ENCODE measurements around the gene MMP1. TPM values are rescaled to one million over a fixed set of nuclear protein-coding genes. Genes with fewer than 3 reads are reported as not detected.
A peak's percentile ranks its signal among the peaks of the same experiment; 100 is the strongest.

Gene MMP1
- not detected for total RNA-seq

DNA sequence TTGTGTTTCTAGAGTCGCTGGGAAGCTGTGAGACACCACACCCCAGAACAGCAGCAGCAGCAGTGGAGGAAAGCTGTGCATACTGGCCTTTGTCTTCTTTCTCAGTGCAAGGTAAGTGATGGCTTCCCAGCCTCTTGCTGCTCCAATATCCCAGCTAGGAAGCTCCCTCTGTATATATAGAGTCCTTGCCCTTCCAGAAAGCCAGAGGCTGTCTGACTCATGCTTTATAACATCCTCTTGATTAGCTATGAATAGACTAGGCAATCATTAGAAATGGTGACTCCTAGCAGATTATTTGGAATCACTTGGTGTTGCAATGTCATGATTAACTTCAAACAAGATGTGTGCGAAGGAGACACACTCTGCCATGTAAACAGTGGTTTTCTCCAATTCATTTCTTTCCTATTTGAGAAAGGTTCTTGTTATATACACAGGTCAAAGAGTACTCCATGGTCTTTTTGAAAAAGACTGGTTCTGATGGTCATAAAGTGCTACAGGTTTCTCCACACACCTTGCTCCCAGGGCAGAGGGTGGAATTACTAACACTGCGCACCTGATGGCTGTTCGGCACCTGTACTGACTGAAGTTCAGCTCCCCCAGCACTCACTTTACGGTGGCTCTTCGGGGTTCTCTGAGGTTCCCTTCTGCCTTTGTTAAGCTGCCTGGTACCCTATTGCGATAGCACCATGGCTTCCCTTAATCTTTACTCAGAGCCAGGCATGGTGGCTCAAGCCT, at the start of gene MMP1:
Gene MMP1, minus strand, starts transcription at position 149 of the 735 bp plus-strand sequence. Its CDS starts 68 bp downstream, at position 81.
- H3K27me3 Mint-ChIP-seq: peaks cover 1% of the 10 kb centered on the region
- H3K27ac Mint-ChIP-seq: no peak within 1 kb of the TSS
- no peak for DNase-seq
- no peaks in the 10 kb centered on the region for H3K9me3 Mint-ChIP-seq
- ChIA-PET POLR2A (no interaction called here), CTCF (no interaction called here)
- H3K4me1 Mint-ChIP-seq (ENCODE audit: low read depth): no peaks in the 10 kb centered on the region
- intact Hi-C loops (cut with micrococcal nuclease): no loop called here
- H3K4me3 Mint-ChIP-seq: no peak within 1 kb of the TSS
- no peaks in the 10 kb centered on the region for H3K36me3 Mint-ChIP-seq

DNA sequence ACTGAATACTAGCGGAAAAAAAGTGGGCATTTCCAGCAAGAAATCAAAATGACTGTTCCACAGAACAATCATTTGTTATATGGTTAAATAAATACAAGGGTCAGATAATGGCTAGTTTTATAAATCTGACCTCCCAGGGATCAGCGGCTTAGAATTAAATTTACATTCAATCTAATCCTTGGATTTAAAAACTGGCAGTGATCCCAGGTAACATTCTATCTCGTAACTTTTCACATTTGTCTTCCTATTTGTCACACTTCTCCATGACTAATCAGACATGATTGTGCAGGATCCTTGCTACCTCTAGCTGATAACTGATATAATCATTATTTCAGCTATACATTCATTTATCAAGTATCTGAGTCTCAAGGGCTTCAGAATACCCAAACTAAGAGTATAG, 48.3 kb upstream of the MMP1 start:
- no peak overlapping the region for H3K4me3 Mint-ChIP-seq
- DNase-seq: no peak
- H3K4me1 Mint-ChIP-seq (ENCODE audit: low read depth): no peaks in the 10 kb centered on the region
- no peaks in the 10 kb centered on the region for H3K36me3 Mint-ChIP-seq
- H3K27ac Mint-ChIP-seq: no peak overlapping the region
- POLR2A ChIA-PET: no interaction called here
- no peaks in the 10 kb centered on the region for H3K9me3 Mint-ChIP-seq
- intact Hi-C loops (cut with micrococcal nuclease): no loop called here
- CTCF ChIA-PET: no interaction called here
- H3K27me3 Mint-ChIP-seq: peaks cover 3% of the 10 kb centered on the region

DNA sequence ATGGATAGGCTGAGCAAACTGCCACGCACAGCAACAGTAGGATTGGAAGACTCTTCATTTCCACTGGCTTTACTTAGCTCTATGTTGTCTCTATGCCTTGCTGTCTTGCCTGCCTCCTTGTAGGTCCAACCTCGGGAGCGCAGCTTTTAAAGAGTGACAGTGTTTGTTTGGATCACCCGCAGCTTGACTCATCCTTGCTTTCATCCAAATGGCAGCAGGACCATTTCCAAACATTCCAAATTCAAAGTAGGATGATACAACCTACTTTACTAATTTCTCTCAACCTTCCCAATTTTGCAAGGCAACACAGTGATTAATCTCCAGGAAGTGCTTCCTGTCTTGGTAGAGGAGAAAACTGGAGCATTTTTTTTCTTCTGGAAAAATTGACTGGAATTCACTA, 45.5 kb upstream of the MMP1 start, which contains the start of gene MMP3:
Gene MMP3, minus strand, starts transcription at position 121 of the 400 bp plus-strand sequence. Its CDS starts 63 bp downstream, at position 58.
- intact Hi-C loops (cut with micrococcal nuclease): no loop called here
- no peak within 1 kb of the TSS for H3K27ac Mint-ChIP-seq
- ChIA-PET POLR2A (no interaction called here), CTCF (interaction anchor here (1.2 kb wide), 1 partner anchor 177 kb away, joined by 3 read pairs; no protein-coding TSS in a partner anchor)
- H3K4me1 Mint-ChIP-seq (ENCODE audit: low read depth): no peaks in the 10 kb centered on the region
- H3K27me3 Mint-ChIP-seq: no peaks in the 10 kb centered on the region
- H3K4me3 Mint-ChIP-seq: no peak within 1 kb of the TSS
- DNase-seq: no peak
- H3K9me3 Mint-ChIP-seq: no peaks in the 10 kb centered on the region
- no peaks in the 10 kb centered on the region for H3K36me3 Mint-ChIP-seq

DNA sequence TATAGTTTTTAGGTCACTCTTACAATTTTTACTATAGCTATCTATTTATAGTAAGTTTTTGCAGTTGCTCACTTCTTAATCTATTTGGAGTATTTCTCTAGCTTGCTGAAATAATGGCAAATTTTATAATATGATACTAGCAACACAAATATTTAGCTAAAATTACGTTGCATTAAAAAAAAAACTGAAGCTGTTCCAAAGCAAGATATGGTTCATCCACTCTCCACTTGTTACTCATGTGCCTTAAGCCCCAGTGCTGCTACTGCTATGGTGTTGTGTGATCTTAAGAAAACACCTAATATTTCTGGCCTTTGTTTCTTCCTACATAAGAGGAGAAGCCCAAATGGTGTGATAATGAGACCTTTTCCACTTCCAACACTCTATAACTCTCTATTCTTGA, 45.0 kb upstream of the MMP1 start:
- no peak for DNase-seq
- H3K4me3 Mint-ChIP-seq: no peak overlapping the region
- no peaks in the 10 kb centered on the region for H3K27me3 Mint-ChIP-seq
- H3K27ac Mint-ChIP-seq: no peak overlapping the region
- intact Hi-C loops (cut with micrococcal nuclease): no loop called here
- ChIA-PET POLR2A (no interaction called here), CTCF (interaction anchor here (1.2 kb wide), 1 partner anchor 176 kb away, joined by 3 read pairs; no protein-coding TSS in a partner anchor)
- H3K4me1 Mint-ChIP-seq (ENCODE audit: low read depth): no peaks in the 10 kb centered on the region
- no peaks in the 10 kb centered on the region for H3K36me3 Mint-ChIP-seq
- no peaks in the 10 kb centered on the region for H3K9me3 Mint-ChIP-seq

DNA sequence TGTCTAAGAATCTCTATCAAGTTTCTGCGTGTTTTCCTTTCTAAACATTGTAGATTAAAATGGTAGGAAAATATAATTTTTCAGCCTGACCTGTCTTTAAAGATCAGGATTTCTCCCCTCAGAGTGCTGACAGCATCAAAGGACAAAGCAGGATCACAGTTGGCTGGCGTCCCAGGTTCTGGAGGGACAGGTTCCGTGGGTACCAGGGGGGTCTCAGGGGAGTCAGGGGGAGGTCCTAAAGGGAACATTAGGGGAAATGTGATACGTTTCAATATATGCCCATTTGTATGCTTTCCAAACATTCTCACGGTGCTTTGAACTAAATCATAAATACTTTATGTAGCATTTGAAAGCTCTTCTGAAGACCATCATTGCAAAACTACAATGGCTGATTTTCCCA, 42.1 kb upstream of the MMP1 start:
- no peak for DNase-seq
- Mint-ChIP-seq H3K36me3 (no peaks in the 10 kb centered on the region), H3K9me3 (no peaks in the 10 kb centered on the region), H3K27ac (no peak overlapping the region), H3K4me1 (ENCODE audit: low read depth) (no peaks in the 10 kb centered on the region), H3K4me3 (no peak overlapping the region), H3K27me3 (no peaks in the 10 kb centered on the region)
- intact Hi-C loops (cut with micrococcal nuclease): no loop called here
- ChIA-PET CTCF (no interaction called here), POLR2A (no interaction called here)

DNA sequence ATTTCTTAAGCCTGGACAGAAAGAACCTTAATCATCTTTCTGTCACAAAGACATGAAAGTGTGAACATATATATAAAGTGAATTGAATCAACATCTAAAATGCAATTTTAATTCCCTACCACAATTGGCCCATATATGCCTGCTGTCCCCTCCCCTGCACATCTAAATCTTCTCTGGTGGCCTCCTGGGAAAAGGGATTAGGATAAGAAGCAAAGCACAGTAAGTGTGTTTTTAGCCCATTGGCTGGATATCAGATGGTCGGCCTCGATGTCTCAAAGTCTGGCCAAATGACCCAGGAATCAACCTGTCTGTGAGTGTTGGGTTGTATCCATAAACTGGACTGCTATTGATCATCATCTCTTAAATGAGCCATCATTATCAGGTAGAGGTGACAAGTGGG, 39.7 kb upstream of the MMP1 start:
- no peaks in the 10 kb centered on the region for H3K9me3 Mint-ChIP-seq
- intact Hi-C loops (cut with micrococcal nuclease): no loop called here
- no peaks in the 10 kb centered on the region for H3K27me3 Mint-ChIP-seq
- no peak for DNase-seq
- CTCF ChIA-PET: no interaction called here
- H3K36me3 Mint-ChIP-seq: no peaks in the 10 kb centered on the region
- H3K27ac Mint-ChIP-seq: no peak overlapping the region
- no peaks in the 10 kb centered on the region for H3K4me1 Mint-ChIP-seq (ENCODE audit: low read depth)
- H3K4me3 Mint-ChIP-seq: no peak overlapping the region
- POLR2A ChIA-PET: no interaction called here

DNA sequence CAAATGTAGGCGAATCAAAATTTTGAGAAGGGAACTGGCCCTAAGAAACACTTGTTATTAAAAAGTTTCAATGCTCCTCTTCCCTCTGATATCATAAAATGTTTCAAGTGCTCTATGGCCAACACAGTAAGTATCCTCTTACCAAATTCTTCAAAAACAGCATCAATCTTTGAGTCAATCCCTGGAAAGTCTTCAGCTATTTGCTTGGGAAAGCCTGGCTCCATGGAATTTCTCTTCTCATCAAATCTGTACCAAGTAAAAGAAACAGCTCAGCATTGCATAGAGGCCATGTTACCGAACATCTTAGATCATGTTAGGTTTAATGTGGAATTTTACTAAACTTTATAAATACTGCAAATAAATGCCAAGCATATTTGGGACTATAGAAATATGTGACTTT, 39.2 kb upstream of the MMP1 start:
- Mint-ChIP-seq H3K27ac (no peak overlapping the region), H3K36me3 (no peaks in the 10 kb centered on the region), H3K9me3 (no peaks in the 10 kb centered on the region), H3K27me3 (peaks cover 2% of the 10 kb centered on the region), H3K4me1 (ENCODE audit: low read depth) (no peaks in the 10 kb centered on the region), H3K4me3 (no peak overlapping the region)
- CTCF ChIA-PET: no interaction called here
- POLR2A ChIA-PET: no interaction called here
- intact Hi-C loops (cut with micrococcal nuclease): no loop called here
- DNase-seq: no peak

DNA sequence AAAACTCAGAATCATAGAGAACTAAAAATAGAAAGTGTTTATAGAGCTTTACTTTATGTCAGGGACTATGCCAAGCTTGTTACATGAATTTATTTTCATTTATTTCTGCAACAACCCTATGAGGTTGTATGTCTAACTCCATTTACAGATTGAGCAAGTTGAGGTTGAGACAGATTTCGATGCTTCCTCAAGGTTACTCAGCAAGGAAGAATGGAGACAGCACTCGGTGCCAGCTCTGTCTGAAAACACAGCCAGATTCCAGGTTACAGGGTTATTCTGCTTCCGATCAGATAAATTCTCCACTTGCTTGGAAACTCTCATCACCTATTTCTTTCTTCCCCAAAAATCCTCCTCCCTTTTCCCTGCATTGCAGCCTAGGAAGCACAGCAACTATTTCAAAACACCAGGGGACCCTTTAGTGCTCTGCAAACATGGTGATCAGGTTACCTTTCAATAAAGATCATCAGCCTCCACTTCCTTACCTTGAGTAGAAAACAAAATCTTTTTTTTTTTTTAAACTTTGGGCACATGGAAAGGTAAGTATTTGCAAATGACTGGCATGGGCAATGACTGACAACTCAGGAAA, 38.4 kb upstream of the MMP1 start:
- POLR2A ChIA-PET: no interaction called here
- H3K36me3 Mint-ChIP-seq: no peaks in the 10 kb centered on the region
- no peak overlapping the region for H3K4me3 Mint-ChIP-seq
- DNase-seq: no peak
- intact Hi-C loops (cut with micrococcal nuclease): no loop called here
- CTCF ChIA-PET: no interaction called here
- no peak overlapping the region for H3K27ac Mint-ChIP-seq
- no peaks in the 10 kb centered on the region for H3K9me3 Mint-ChIP-seq
- H3K27me3 Mint-ChIP-seq: peaks cover 9% of the 10 kb centered on the region
- H3K4me1 Mint-ChIP-seq (ENCODE audit: low read depth): no peaks in the 10 kb centered on the region

DNA sequence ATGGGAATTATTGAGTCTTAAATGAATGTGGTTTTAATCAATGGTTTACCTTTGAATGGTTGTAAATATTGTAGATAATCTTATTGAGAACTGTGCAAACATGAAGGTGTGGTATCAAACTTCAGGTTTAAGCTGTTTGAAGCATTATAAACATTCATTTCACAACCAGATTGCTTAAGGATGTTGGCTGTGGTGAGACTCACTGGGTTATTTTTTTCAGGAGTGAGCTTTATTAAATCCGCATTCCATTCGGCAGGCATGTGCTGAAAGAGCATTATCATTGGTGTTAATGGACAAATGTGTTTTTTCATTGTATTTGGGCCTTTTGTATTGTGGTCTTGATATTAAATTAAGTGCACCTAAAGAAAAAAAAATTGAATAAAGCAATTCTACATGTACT, 35.8 kb upstream of the MMP1 start:
- DNase-seq: no peak
- Mint-ChIP-seq H3K4me1 (ENCODE audit: low read depth) (no peaks in the 10 kb centered on the region), H3K4me3 (no peak overlapping the region), H3K36me3 (no peaks in the 10 kb centered on the region), H3K27ac (no peak overlapping the region), H3K27me3 (peaks cover 19% of the 10 kb centered on the region), H3K9me3 (no peaks in the 10 kb centered on the region)
- ChIA-PET POLR2A (no interaction called here), CTCF (no interaction called here)
- intact Hi-C loops (cut with micrococcal nuclease): no loop called here

DNA sequence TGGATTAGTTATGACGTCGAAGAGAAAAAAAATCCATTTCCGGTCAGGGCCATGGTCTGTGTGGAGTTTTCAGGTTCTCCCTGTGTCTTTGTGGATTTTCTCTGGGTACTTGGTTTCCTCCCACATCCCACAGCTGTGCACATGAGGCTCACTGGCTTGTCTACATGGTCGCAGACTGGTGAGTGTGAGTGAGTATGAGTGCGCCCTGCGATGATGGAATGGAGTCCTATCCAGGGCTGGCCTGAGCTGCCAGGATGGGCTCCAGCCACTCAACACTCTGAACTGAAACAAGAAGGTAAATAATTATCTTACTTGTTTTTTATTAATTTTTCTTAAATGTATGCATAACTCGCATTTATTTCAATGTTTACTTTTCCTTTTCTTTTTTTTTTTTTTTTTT, 34.7 kb upstream of the MMP1 start:
- no peak for DNase-seq
- Mint-ChIP-seq H3K27ac (no peak overlapping the region), H3K27me3 (peaks cover 19% of the 10 kb centered on the region), H3K9me3 (no peaks in the 10 kb centered on the region), H3K4me3 (no peak overlapping the region), H3K36me3 (no peaks in the 10 kb centered on the region), H3K4me1 (ENCODE audit: low read depth) (no peaks in the 10 kb centered on the region)
- ChIA-PET POLR2A (no interaction called here), CTCF (no interaction called here)
- intact Hi-C loops (cut with micrococcal nuclease): no loop called here

DNA sequence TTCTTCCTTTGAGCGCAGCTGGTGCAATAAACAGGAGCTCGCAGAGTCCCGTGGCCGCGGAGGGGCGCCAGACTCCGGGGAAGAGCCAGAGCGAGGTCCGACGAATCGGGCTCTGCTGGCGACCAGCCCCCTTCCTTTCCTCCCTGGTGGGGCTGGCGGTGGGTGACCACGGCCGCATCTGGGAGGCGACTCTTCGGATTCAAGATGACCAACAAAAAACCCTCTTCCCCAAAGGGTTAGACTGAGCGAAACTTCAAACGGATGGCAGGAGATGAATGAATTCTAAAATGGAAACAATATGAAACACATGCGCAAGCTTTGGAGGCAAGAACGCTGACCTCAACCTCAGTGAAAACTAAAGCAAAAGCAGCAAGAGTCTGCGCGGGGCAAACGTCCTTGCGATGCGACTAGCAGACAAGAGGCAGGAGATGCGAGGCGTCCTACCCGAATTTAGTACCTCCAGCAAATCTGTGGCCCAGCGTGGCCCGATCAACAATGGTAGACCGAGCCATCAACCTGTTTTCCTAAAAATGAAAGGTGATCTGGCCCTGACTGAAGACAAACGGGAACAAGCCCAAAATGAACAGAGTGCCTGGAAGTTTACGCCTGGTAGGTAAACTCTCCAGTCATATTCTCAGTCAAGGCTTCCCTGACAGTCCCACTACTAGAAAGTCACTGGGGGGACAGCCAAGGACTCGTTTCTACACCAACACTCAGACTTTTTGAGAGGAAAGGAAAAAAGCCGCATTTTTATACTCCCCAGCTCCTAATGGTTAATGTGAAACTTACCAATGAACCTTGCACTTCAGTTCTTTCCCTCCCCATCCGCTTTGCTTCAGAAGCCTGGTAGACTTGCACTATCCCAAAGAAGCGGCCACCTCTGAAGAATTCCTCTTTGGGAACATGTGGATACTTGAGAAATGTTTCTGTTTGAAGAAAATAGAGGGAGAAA, 33.8 kb upstream of the MMP1 start:
- DNase-seq: peak; percentile 31
- ChIA-PET POLR2A (no interaction called here), CTCF (interaction anchor here (1.0 kb wide), 1 partner anchor 110 kb away, joined by 3 read pairs; no protein-coding TSS in a partner anchor)
- Mint-ChIP-seq H3K4me3 (no peak overlapping the region), H3K36me3 (no peaks in the 10 kb centered on the region), H3K9me3 (no peaks in the 10 kb centered on the region), H3K27me3 (peaks cover 23% of the 10 kb centered on the region), H3K27ac (no peak overlapping the region), H3K4me1 (ENCODE audit: low read depth) (no peaks in the 10 kb centered on the region)
- intact Hi-C loops (cut with micrococcal nuclease): no loop called here

DNA sequence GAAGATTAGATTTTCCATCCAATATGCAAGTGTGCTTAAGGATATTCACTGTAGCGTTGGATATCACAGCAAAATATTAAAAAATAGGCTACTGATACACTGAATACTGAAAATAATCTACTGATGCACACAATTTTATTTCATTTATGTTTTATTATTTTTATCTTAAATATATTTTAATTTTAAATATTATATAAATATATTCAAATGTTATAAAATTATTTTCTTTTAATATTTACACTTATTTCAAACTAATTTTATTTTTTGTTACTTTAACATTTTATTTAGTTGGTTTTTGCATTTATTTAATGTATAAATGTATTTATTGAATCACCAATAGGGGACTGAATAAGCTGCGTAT, 33.1 kb upstream of the MMP1 start:
- CTCF ChIA-PET: interaction anchor here (1.0 kb wide), 1 partner anchor 110 kb away, joined by 3 read pairs; no protein-coding TSS in a partner anchor
- H3K27ac Mint-ChIP-seq: no peak overlapping the region
- H3K4me3 Mint-ChIP-seq: no peak overlapping the region
- DNase-seq: no peak
- POLR2A ChIA-PET: no interaction called here
- no peaks in the 10 kb centered on the region for H3K36me3 Mint-ChIP-seq
- H3K27me3 Mint-ChIP-seq: peaks cover 25% of the 10 kb centered on the region
- no peaks in the 10 kb centered on the region for H3K9me3 Mint-ChIP-seq
- intact Hi-C loops (cut with micrococcal nuclease): no loop called here
- H3K4me1 Mint-ChIP-seq (ENCODE audit: low read depth): no peaks in the 10 kb centered on the region
